Activated T-cell treated with anti-CD3 and anti-CD28 coated beads for 4 hours (primary cell): ENCODE measurements around the gene CASP5.
"Not testable (repeated sequence)": the region's sequence is repeated elsewhere in the genome, so short reads cannot be mapped to it uniquely, and the experiment has no call there.

Source experiments
- DNase-seq: peaks from one replicate; pipeline ENCODE4 v3.0.0-alpha.2; 2020

CASP5 gene

DNA sequence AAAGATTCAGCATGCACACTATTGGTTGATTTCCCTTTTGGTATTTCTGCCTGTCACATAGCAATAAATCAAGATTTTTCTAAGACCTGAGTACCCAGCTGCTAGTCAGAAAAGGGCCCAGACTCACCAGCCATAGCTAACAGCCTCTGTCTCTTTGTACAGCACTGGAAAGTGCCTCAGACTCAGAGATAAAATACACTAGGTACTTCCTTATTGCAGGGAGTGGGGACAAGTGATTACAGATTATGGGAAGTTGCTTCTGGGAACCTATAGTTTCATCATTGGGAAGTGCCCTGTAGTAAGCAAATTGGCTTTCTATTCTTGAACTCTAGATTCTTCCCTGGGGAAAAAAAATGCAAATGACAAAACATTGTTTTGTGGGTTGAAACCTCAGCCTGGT, at the start of gene CASP5:
TSS of gene CASP5 (minus strand) at position 166 of the 400 bp plus-strand sequence. CDS start at position 134, 32 bp downstream.
- DNase-seq, result no peak

GRCh38 chr11:105072080-105072479, 49.1 kb upstream of the CASP5 start:
- not testable (repeated sequence) for DNase-seq

DNA sequence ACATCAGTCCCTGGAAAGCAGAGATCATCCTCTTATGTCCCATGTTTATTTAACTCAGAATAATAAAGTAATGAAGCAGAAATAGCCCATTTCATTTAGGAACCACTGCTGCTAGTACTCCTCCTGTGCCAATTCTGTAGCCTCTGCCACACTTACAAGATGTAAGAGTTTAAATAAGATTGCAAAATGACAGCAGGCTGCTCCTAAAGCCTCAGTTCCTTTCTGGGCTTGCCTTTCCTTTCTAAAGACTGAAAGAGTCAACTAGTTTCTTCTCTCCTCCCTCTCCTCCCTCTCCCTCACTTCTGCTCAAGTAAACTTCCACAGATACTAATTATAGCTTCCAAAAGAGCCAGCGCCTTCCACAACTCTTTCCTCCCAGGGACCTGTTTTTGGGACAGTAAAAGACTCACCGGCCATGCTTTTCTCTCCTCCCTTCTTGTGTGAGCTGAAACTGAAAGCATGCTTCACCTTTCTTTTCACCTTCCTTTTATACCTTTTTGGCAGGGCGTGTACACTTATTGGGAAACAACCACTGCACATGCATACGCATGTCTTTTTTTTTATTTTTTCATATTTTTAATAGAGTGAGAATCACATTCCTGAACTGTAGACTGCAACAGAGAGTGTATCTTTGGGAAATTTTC, 48.2 kb upstream of the CASP5 start:
- DNase-seq, result no peak

DNA sequence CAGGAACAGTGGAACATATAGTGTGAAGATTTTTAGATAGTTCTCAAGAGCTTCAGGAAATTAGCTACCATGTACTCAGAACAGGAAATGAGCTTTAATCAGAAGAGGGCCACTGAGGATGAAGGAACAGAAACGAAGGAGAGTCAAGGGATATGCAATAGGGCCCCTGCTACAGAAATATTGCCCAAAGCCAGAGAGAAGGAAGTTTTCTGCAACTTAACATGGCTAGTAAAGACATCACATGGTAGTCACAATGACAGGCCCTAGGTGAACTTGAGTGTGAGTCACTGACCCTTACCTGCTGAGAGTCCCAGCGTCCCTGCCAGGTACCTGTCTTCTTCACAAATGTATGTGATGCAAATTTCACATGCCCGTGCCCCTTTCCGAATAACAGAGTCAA, 47.3 kb upstream of the CASP5 start:
- DNase-seq, result no peak

DNA sequence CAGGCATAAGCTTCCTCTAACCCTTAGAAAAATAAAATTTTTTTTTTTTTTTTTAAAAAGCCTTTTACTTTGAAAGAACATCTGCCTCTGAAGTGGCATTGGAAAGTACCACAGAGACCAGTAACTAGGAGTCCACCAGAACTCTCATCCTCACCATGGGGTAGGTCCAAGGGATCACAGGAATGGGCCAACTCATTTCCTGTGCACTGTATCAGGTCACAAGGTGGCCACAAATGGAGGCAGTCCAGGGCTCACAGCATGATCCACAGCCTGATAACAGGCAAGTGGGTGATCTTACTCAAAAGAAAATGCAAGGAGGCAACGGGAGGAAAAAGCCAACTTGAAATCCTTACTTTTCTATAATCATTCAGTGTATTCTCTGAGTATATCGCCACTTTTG, 46.8 kb upstream of the CASP5 start:
- DNase-seq, result not testable (repeated sequence)

DNA sequence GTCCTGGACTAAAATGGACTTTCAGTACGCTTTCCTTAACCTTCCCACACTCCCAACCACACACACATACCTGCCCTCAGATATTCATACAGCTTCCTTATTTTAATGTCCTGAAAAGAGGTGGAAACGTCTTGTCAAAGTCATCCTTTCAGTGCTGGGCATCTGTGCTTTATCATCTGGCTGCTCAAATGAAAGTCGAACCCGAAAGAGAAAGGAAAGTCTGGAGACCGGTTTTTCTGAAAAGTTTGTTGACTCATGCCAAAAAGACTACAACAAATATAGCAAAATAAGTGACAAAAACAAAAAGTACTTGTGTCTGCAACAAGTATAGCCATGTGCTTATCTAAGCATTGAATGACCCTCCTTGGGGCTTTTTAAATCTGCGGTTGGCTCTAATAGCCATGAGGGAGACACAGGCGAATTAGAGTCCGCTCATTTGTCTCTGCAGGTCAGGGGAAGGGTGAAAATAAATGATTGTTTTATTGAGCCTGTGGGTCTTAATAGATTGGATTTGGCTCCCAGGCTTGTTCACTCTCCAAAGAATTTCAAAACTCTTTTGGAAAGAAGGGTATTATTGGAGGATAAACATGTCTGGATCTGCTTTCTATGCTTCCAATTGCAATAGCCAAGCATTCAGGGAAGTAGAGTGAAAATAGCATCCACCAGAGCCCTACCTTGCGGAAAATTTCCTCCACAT, 40.4 kb upstream of the CASP5 start:
- not testable (repeated sequence) for DNase-seq

DNA sequence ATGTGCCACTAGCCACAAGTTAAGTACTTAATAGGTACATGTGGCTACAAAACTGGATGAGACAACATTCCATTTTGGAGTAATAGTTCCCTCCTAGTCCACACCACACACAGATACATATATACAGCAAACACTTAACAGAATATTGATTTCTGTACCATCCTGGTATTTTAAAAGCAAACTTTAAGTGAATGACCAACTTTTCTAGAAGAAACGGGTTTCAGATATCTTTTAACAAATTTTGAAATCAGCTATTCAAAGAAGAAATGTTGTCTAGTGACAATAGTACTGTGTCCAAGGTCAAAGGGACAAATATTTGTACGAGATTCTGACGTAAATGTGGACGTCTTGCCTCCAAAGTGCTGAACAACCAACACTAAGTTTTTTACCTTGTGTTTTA, 34.5 kb upstream of the CASP5 start:
- no peak for DNase-seq

DNA sequence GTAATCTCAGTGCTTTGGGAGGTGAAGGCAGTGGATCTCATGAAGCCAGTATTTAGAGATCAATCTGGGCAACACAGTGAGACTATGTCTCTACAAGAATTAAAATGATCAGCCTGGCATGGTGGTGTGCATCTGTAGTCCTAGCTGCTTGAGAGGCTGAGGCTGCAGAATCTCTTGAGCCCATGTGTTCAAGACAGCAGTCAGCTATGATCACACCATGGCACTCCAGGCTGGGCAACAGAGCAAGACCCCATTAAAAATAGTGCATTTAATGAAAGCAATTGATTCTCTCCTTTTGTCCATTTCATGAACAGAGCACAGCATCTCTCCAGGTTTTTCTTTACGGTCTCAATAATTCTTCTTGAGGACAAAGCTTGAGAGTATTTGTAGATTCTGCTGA, 33.5 kb upstream of the CASP5 start:
- no peak for DNase-seq

GRCh38 chr11:105054723-105055493, 31.9 kb upstream of the CASP5 start:
- DNase-seq, result no peak

GRCh38 chr11:105052487-105052886, 29.5 kb upstream of the CASP5 start:
- no peak for DNase-seq

GRCh38 chr11:105051559-105051958, 28.6 kb upstream of the CASP5 start:
- DNase-seq, result no peak

DNA sequence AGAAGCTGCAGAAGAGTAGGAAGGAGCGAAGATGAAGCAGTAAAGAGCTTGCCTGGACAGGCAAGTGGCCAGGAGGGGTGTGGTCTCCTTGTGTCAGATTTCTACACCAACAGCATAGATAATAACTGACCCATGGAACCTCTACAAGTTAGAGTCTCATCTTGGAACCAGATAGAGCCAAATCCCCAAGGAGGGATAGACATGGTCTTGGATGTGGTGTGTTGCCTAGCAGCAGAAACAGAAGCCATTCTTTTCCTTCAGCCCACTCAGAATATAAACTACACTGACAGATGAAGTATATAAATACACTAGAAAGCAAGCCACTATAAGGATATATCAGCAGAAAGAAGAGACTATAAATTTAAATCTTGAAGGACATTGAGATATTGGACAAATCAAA, 26.5 kb upstream of the CASP5 start:
- no peak for DNase-seq

DNA sequence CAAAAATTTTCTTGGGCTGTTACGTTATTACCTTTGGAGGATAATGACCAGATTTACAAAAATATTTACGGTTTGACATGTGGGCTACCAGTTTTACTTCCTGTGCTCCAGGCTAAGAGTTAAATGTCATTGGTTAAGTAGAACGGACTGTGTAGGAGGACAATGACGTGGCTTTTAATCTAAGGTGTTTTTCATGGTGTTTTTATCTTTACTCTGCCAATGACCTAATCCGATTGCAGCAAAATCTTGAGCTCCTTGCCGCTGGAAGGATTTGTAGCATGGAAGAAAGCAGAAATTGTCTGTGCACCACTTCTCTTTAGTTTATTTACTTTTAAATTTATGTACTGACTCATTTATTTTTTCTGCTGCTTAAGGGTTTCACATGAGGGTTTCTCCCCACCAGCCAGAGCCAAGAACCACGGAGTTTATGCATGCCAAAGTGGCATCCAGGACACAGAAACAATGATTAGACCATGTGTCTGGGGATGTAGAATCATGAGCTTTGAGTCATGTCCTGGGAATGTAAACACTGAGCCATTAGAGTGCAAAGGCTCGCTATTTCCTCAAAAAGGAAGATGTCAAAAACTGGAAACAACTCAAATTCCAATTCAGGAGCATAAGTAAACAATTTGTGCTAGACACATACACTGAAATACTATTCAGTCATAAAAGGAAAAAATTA, 24.1 kb upstream of the CASP5 start:
- DNase-seq, result no peak

DNA sequence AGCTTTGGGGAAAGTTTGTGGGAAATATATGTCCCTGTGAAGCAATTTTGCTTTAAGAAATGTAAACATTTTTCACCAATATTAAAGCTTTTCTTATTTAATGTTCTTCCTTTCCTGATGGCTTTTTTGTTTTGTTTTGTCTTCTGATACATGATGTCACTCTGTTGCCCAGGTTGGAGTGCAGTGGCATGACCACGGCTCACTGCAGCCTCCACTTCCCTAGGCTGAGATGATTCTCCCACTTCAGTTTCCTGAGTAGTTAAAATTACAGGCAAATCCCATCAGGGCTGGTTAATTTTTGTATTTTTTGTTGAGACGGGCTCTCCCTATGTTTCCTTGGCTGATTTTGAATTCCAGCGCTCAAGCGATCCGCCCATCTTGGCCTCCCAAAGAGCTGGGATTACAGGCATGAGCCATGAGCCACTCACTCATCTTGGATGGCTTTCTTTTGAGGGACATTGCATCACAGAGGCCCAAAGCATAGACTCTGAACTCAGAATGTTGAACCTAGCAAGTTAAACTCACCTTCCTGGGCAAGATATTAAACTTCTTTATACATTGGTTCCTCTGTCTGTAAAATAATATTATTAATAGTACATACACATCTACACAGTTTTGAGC, 22.8 kb upstream of the CASP5 start:
- no peak for DNase-seq

DNA sequence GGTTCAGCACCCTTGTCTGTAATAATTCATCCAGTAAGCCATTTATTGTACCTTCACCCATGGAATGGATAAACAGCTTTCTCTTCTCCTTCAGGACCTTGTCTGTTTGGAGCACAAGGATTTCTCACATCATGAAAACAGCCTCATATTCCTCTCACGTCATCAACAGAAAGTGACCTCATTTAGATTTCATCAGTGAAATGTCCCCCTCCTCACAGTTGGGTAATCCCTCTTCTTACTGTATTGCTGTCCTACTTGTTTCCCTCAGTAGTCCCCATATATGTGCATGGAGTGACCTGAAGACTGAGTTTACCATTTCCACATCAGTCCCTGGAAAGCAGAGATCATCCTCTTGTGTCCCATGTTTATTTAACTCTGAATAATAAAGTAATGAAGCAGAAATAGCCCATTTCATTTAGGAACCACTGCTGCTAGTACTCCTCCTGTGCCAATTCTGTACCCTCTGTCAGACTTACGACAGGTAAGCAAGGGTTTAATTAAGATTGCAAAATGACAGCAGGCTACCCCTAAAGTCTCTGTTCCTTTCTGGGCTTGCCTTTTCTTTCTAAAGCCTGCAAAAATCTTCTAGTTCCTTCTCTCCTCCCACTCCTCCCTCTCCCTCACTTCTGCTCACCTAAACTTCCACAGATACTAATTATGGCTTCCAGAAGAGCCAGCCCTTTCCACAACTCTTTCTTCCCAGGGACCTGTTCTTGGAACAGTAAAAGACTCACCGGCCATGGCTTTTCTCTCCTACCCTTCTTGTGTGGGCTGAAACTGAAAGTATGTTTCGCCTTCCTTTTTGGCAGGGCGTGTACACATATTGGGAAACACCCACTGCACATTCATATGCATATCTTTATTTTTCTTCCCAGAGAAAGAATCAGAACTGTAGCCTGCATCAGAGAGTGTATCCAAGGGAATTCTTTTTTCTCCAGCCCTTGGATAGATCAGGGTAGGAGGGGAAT, 21.9 kb upstream of the CASP5 start, which contains the start of gene CARD16:
TSS of gene CARD16 (minus strand) at position 779 of the 968 bp plus-strand sequence. CDS start at position 741, 38 bp downstream.
- DNase-seq, result peak; percentile 15

- no peak for DNase-seq
Measured at GRCh38 chr11:105042178-105042577, 19.2 kb upstream of the CASP5 start.

GRCh38 chr11:105040703-105041102, 17.7 kb upstream of the CASP5 start:
- DNase-seq, result no peak

DNA sequence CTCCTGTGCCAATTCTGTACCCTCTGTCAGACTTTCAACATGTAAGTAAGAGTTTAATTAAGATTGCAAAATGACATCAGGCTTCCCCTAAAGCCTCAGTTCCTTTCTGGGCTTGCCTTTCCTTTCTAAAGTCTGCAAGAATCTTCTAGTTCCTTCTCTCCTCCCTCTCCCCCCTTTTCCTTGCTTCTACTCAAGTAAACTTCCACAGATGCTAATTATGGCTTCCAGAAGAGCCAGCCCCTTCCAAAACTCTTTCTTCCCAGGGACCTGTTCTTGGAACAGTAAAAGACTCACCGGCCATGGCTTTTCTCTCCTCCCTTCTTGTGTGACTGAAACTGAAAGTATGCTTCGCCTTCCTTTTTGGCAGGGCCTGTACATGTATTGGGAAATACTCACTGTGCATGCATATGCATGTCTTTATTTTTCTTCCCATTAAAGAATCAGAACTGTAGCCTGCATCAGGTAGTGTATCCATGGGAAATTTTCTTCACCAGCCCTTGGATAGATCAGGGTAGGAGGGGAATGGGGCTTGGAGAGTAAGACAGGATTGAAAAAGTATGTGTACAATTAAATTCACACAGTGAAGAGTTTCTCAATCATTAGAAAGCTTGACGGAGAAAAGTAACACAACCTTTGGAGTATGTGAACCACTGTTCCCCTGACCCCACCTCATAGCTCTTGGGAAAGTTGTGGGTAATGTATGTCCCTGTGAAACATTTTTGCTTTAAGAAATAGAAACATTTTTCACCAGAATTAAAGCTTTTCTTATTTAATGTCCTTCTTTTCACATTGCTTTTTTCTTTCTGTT, 12.0 kb upstream of the CASP5 start, which contains the start of gene CASP1:
TSS of gene CASP1 (minus strand) at position 332 of the 808 bp plus-strand sequence. CDS start at position 301, 31 bp downstream.
- peak; percentile 27 for DNase-seq

GRCh38 chr11:105034388-105034787, 11.4 kb upstream of the CASP5 start:
- not testable (repeated sequence) for DNase-seq

- DNase-seq, result no peak
Measured at GRCh38 chr11:105033781-105034180, 10.8 kb upstream of the CASP5 start.
